Large intestine (tissue), 3 donors: ENCODE measurements around the gene LTB4R. TPM values are rescaled to one million over a fixed set of nuclear protein-coding genes. Genes with fewer than 3 reads are reported as not detected.
A peak's percentile ranks its signal among the peaks of the same experiment; 100 is the strongest.
"Not testable (repeated sequence)": the region's sequence is repeated elsewhere in the genome, so short reads cannot be mapped to it uniquely, and the experiment has no call there.

ENCODE experiments used
- DNase-seq, 2 donors: peaks; one replicate each; pipeline versions ENCODE4 v3.0.0 to v3.0.0-alpha.2; 2013
- H3K27ac ChIP-seq: one replicate; pipeline ENCODE4 v1.5.1; 2013; ENCODE audit warnings: low read length
- H3K27me3 ChIP-seq: 2 replicates; pipeline ENCODE4 v1.6.1; 2013; ENCODE audit warnings: low read length; ENCODE audit not compliant: control insufficient read depth, insufficient read depth
- H3K36me3 ChIP-seq: 2 replicates; pipeline ENCODE4 v1.6.1; 2013; ENCODE audit warnings: low read length; ENCODE audit not compliant: control insufficient read depth, insufficient read depth
- H3K4me1 ChIP-seq: one replicate; pipeline ENCODE4 v1.6.1; 2013; ENCODE audit warnings: low read length; ENCODE audit not compliant: control insufficient read depth, insufficient read depth
- H3K4me3 ChIP-seq: one replicate; pipeline ENCODE4 v1.5.1; 2013; ENCODE audit warnings: low read length
- H3K9me3 ChIP-seq: one replicate; pipeline ENCODE4 v1.6.1; 2013; ENCODE audit warnings: mild to moderate bottlenecking, low read depth, low read length, moderate library complexity; ENCODE audit not compliant: control insufficient read depth
- WGBS: methylation state at CpG from one replicate; pipeline ENCODE4 v1.1.5; 2013; ENCODE audit warnings: low lambda C conversion rate; ENCODE audit not compliant: insufficient coverage; 5-methylcytosine and 5-hydroxymethylcytosine counted together
- polyA plus RNA-seq: library from polyadenylated mRNA; unstranded; fragments of 120-200 nt; gene quantifications from one replicate; pipeline ENCODE4 v1.2.1, GENCODE V29; 2013

The LTB4R gene
- polyA plus RNA-seq, 1 donor = 7.2 TPM

- no peak for DNase-seq
Observed at GRCh38 chr14:24325041-24325530, 13.8 kb downstream of the LTB4R start.

DNA sequence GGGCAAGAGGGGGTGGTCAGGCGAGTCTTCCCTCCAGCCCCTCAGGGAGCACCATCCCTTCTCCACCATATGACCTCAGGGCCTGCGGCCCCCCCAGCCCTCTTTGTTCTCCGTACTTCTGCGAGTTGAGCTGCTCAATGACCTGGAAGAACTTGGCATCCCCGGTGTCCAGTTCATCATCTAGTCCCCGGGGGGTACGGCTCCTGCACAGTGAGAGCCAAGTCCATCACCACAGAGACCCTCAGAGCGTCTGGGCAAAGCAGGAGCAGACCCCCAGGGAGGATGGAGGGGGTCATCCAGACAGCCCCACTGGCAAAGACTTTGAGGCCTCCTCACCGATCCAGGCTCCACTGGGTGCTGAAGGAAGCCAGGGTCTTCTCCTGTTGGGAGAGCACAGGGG is 14.7 kb downstream of the LTB4R start:
- no peaks in the 10 kb centered on the region for H3K36me3 ChIP-seq
- no CpG with 5 or more reads among the region's 9 CpGs for WGBS
- no peaks in the 10 kb centered on the region for H3K9me3 ChIP-seq
- H3K27me3 ChIP-seq = no peaks in the 10 kb centered on the region
- no peak for DNase-seq
- H3K27ac ChIP-seq = no peak overlapping the region
- no peaks in the 10 kb centered on the region for H3K4me1 ChIP-seq
- H3K4me3 ChIP-seq = no peak overlapping the region

More at GRCh38 chr14:24325041-24325530, 13.8 kb downstream of the LTB4R start:
- H3K27me3 ChIP-seq = no peaks in the 10 kb centered on the region
- WGBS = no CpG with 5 or more reads among the region's 5 CpGs
- no peaks in the 10 kb centered on the region for H3K4me1 ChIP-seq
- H3K9me3 ChIP-seq = no peaks in the 10 kb centered on the region
- H3K36me3 ChIP-seq = no peaks in the 10 kb centered on the region
- no peak overlapping the region for H3K4me3 ChIP-seq
- no peak overlapping the region for H3K27ac ChIP-seq

- no CpG with 5 or more reads among the region's 2 CpGs for WGBS
- Histone ChIP-seq H3K27me3 (peaks cover under 1% of the 10 kb centered on the region), H3K27ac (no peak overlapping the region), H3K9me3 (no peaks in the 10 kb centered on the region), H3K4me3 (no peak overlapping the region), H3K36me3 (no peaks in the 10 kb centered on the region), H3K4me1 (peaks cover 1% of the 10 kb centered on the region)
- DNase-seq = no peak
Observed at GRCh38 chr14:24327303-24327702, 16.0 kb downstream of the LTB4R start.

DNA sequence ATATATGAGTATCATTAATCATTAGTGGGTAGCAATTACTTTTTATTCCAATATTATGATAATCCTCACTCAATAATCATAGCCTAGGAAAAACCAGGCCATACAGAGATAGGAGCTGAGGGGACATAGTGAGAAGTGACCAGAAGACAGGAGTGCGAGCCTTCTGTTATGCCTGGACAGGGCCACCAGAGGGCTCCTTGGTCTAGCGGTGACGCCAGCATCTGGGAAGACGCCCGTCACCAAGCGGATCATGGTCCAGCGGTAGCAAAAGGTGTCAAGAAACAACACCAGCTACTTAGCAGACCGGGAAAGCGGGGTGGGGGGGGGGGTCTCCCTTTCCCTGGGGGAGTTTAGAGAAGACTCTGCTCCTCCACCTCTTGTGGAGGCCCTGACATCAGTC is 16.6 kb downstream of the LTB4R start:
- H3K27ac ChIP-seq, H3K27me3 ChIP-seq, H3K4me1 ChIP-seq, H3K36me3 ChIP-seq, H3K9me3 ChIP-seq, DNase-seq, H3K4me3 ChIP-seq: not testable (repeated sequence)
- no CpG with 5 or more reads among the region's 9 CpGs for WGBS

DNA sequence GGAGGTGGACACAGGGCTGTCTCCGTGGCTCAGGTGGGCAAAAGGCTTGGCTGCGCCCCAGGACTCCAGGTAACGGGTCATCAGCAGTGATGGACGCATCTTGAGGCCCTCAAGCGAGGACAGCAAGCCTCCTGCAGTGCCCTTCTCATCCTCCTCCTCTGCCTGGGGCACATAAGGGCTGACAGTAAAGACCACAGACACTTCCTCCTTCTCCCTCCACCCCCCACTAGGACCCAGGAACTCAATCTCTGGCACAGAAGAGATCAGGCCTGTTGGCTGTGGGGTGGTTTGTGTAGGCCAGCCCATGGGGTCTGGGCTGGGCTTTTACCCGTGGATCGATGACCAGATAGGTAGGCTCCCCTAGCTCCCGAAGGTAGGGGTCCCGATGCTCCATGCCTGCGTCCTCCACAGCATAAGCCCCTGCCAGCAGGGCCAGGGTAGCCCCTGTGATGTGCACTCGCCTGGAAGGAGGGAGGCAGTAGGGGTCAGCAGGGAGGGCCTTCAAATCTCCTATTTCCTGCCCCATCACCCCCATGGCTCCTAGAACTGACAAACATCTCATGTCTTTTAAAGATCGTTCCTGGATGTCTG is 17.9 kb downstream of the LTB4R start:
- H3K36me3 ChIP-seq = no peaks in the 10 kb centered on the region
- no peak overlapping the region for H3K27ac ChIP-seq
- no peak for DNase-seq
- WGBS = no CpG with 5 or more reads among the region's 12 CpGs
- peaks cover 19% of the 10 kb centered on the region for H3K27me3 ChIP-seq
- no peak overlapping the region for H3K4me3 ChIP-seq
- peaks cover 15% of the 10 kb centered on the region for H3K4me1 ChIP-seq
- H3K9me3 ChIP-seq = peaks cover 5% of the 10 kb centered on the region

DNA sequence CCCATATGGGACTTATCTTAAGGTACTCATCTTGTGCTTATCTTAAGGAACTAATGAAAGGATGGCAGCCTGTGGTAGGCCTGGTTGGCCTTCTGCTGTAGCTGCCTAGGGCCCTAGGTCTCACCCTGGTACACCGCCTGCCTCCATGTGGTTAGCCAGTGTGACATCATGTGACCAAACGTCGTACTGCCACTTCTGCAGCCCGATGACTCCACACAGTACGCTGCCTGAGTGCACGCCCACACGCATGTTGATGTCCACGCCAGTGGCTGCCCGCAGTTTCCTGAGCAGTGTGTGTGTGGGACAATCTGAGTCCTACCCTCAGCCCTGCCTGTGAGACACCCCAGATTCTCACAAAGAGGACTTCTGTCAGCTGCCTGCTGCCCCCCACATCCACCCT is 18.4 kb downstream of the LTB4R start:
- no CpG with 5 or more reads among the region's 9 CpGs for WGBS
- no peak for DNase-seq
- Histone ChIP-seq H3K4me1 (peaks cover 21% of the 10 kb centered on the region), H3K9me3 (peaks cover 10% of the 10 kb centered on the region), H3K4me3 (no peak overlapping the region), H3K27ac (no peak overlapping the region), H3K36me3 (no peaks in the 10 kb centered on the region), H3K27me3 (peaks cover 25% of the 10 kb centered on the region)

DNA sequence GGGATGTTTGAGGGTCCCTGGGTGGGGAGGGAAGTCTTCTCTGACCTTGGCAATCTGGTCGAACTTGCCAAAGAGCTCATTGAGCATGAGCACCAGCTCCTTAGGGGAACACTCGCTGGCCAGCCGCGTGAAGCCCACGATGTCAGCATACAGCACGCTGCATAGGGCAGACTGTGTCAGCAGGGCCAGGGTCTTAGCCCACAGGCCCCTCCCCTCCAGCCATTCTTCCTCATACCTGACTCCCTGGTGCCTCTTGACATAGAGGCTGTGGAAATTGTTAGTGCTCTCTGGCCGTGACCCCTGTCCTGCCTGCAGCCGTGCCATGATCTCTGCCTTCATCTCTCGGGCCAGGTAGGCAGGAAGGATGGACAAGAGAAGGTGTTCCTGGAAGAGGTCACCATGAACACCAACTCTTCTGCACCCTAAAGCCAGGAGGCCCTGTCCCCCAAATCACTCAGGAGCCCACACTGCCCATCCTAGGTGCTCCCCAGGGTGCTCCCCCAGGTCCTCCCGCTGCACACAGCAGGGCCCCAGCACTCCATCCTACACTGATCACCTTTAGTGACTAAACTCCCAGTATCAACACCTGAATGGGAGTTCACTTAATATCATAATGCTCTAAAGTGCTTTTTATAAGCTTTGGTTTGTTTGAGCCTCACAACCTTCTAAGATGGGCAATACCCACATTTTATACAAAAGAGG is 19.8 kb downstream of the LTB4R start:
- H3K27me3 ChIP-seq = peaks cover 37% of the 10 kb centered on the region
- peaks cover 26% of the 10 kb centered on the region for H3K4me1 ChIP-seq
- H3K4me3 ChIP-seq = no peak overlapping the region
- H3K36me3 ChIP-seq = no peaks in the 10 kb centered on the region
- peaks cover 13% of the 10 kb centered on the region for H3K9me3 ChIP-seq
- no CpG with 5 or more reads among the region's 10 CpGs for WGBS
- DNase-seq = no peak
- H3K27ac ChIP-seq = no peak overlapping the region

DNA sequence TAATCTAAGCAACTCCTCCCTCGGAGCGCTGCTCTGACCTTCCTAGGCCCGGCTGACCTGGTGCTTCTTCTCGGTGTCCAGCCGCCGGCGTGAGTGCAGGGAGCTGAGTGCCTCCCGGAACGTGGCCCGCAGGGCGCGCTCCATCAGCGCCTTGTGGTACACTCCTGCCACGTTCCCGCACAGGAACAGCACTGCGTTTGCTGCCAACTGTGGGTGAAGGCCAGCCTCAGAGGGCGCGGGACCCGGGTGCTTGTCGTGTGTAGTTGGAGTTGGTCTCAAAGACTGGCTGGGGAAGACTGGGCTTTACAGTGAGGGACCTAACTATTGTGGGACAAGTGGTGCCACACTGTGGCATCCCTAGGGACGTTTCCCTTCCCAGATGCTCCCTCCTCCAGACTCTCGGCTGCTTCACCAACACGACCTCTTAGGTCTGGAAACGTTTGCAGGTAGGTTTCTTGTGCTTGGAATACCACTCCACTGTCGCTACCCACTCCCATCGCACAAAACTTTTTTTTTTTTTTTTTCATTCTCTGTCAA is 20.5 kb downstream of the LTB4R start:
- Histone ChIP-seq H3K4me3 (no peak overlapping the region), H3K9me3 (peaks cover 13% of the 10 kb centered on the region), H3K4me1 (peaks cover 26% of the 10 kb centered on the region), H3K27me3 (peaks cover 38% of the 10 kb centered on the region), H3K27ac (no peak overlapping the region), H3K36me3 (peaks cover under 1% of the 10 kb centered on the region)
- DNase-seq = no peak
- WGBS = no CpG with 5 or more reads among the region's 26 CpGs

GRCh38 chr14:24332268-24332993 is 21.1 kb downstream of the LTB4R start:
- H3K9me3 ChIP-seq = peaks cover 13% of the 10 kb centered on the region
- peak; percentile 70 to 80 for DNase-seq
- peaks cover 26% of the 10 kb centered on the region for H3K4me1 ChIP-seq
- H3K36me3 ChIP-seq = peaks cover 4% of the 10 kb centered on the region
- WGBS = no CpG with 5 or more reads among the region's 56 CpGs
- peak overlapping the region; percentile 26 for H3K4me3 ChIP-seq
- H3K27ac ChIP-seq = no peak overlapping the region
- peaks cover 39% of the 10 kb centered on the region for H3K27me3 ChIP-seq
